ENCODE measurements around the gene PLCB4.

Gene PLCB4

DNA sequence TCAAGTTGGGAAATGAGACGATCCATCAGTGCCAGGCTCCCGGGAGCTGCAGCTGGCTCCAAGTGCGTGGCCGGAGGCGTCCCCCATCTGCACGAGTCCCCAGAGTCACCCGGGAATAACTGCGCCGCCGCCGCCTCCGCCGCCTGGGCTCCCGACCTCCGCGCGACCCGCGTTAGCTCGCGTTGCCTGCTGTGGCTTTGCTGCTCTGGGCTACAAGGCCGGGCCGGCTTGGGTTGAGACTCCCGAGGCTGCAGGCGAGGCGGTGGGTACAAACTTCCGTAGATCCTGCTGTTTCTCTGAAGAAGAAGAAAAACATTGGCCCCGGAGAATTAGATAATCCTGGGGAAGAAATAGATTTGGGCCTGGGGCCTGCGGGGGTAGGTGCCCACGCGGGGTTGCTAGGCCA lies 438.1 kb downstream of the PLCB4 start:
- no peak for DNase-seq (ENCODE audit: extremely low read depth, low read depth)
- TF ChIP-seq, protein P1, sequence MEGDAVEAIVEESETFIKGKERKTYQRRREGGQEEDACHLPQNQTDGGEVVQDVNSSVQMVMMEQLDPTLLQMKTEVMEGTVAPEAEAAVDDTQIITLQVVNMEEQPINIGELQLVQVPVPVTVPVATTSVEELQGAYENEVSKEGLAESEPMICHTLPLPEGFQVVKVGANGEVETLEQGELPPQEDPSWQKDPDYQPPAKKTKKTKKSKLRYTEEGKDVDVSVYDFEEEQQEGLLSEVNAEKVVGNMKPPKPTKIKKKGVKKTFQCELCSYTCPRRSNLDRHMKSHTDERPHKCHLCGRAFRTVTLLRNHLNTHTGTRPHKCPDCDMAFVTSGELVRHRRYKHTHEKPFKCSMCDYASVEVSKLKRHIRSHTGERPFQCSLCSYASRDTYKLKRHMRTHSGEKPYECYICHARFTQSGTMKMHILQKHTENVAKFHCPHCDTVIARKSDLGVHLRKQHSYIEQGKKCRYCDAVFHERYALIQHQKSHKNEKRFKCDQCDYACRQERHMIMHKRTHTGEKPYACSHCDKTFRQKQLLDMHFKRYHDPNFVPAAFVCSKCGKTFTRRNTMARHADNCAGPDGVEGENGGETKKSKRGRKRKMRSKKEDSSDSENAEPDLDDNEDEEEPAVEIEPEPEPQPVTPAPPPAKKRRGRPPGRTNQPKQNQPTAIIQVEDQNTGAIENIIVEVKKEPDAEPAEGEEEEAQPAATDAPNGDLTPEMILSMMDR (IDR thresholded peaks at IDR 0.05; ENCODE audit: low read depth, low read length): no peak

DNA sequence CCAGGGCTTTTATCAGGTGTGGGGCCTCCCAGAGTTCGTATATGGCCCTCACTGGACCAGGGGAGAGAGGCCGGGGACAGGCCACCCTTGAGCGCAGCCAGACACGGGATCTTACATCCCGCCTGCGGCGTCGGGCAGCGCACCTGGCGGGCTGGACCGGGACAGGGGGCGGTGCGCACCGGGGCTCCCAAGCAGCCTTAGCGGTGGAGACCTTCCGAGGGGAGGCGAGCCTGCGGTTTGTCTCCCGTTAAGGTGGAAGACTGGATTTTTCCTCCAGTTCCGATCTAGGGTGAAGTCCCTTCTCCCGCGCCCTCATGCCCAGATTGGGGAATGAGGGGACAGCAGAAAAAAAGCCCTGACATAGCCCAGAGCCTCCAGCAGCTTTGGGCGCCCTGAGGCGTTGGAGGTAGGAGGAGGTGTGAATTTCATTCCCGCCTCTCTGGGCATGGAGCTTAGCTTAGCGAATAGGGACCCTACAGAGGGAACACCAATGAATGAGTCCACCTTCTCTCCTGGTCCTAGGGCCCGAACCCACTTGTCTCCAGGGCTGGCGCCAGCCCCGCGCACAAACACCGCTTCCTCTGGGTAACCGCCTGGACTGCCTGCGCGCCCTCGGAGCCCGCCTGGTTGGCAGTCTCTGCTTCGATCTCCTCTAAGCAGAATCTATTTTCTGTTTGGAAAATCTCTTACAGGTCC lies 438.8 kb downstream of the PLCB4 start:
- TF ChIP-seq, protein P1 (IDR thresholded peaks at IDR 0.05; ENCODE audit: low read depth, low read length): no peak
- no peak for DNase-seq (ENCODE audit: extremely low read depth, low read depth)

DNA sequence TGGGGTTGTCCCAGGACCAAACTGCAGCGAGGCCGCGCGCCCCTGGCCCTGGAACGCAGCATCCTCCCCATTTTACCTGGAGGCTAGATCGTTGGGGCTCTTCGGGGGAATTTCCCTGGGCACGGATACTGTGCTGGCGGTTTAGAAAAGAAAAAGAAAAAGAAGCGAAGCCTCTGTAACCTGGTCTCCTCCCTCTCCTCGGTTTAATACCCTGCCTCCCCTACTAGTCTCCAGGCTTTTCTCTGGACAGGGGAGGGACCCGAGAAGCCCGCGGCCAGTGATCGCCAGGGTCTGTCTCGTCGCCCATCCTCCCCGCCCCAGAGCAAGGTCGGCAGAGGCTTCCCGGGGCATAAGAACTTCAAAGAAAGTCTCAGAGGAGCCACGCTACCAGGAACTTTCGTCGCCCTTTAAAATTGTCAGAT lies 439.4 kb downstream of the PLCB4 start:
- TF ChIP-seq, protein P1 (IDR thresholded peaks at IDR 0.05; ENCODE audit: low read depth, low read length): no peak
- no peak for DNase-seq (ENCODE audit: extremely low read depth, low read depth)

DNA sequence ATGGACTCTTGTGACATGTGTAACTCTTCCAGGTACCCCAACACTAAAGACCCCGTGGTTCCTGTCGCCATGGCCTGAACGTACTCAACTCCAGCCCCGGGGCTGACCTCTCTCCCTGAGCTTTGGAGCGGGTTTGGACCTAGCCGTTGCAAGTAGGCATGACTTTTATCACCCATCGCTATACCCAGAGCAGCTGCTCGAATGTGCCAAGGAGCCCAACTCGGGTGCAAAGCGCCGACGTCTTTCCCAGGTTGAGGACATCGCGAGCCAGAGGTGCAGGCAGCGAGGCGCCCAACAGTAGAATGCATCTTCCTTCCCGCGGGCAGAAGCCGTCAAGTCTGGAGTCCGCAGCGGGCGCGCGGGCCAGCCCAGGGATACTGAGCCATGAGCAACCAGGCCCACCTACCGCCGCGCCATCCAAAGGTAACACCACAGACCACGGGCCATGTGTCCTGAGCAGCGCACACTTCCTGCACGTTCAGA lies 439.9 kb downstream of the PLCB4 start:
- DNase-seq (ENCODE audit: extremely low read depth, low read depth): no peak
- TF ChIP-seq, protein P1 (IDR thresholded peaks at IDR 0.05; ENCODE audit: low read depth, low read length): no peak

DNA sequence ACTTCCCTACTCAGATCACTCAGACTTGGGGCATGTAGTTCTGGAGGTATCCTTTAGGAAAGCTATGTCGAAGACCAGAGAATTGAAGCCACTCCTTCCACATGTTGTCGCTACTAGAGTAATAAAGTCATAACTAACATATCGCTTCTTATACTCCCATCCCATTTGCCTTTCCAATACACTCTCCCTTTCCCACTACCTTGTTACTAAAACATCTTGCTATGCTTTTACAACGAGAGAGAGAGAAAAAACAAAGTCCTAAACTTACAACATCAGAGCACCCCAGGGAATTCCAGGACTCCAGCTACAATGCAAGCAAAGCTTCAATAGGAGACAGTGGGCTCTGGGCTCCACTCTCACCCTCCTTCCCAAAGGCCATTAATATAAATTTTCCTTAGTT lies 440.4 kb downstream of the PLCB4 start:
- no peak for DNase-seq (ENCODE audit: extremely low read depth, low read depth)
- TF ChIP-seq, protein P1 (IDR thresholded peaks at IDR 0.05; ENCODE audit: low read depth, low read length): no peak

DNA sequence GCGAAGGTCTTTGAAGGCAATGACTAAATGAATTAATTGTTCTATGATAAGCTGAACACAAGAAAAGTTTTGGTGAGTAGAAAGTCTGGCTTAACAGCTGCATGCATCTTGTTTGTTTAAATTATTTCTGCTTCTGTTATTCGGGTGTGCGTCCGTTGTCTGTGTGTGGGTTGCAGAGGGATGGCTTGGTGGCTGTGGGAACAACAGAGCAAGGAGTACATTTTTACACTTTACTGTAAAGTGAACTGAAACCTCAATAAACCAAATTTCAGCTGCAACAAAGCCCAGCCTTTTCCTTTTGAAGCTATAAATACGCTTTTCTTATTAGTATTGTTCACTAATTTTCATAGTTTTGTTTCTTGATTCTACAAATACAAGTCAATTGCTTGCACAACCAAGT lies 442.0 kb downstream of the PLCB4 start:
- no peak for DNase-seq (ENCODE audit: extremely low read depth, low read depth)
- TF ChIP-seq, protein P1 (IDR thresholded peaks at IDR 0.05; ENCODE audit: low read depth, low read length): no peak

DNA sequence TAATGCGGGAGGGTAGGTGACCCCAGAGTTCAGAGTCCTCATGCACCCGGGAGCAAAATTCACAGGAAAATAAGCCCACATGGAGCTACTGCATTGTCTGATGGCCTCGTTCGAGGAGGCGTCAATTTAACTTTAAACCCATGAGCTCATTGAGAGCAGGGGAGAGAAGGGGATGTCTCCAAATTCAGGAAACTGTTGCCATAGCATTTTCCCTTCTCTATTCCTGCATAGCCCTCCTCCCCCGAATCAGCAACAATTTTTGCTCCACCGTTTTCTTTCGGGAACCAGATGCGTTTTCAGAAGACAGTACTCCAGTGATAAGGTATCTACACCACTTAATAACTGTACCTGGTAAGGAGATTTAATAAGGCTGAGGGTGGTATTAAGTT lies 445.2 kb downstream of the PLCB4 start:
- DNase-seq (ENCODE audit: extremely low read depth, low read depth): no peak
- TF ChIP-seq, protein P1 (IDR thresholded peaks at IDR 0.05; ENCODE audit: low read depth, low read length): no peak
